ENCODE results near the gene GATAD2B.
"Not testable (repeated sequence)": the region's sequence is repeated elsewhere in the genome, so short reads cannot be mapped to it uniquely, and the experiment has no call there.

GRCh38 chr1:153844349-153844748, 78.4 kb downstream of the GATAD2B start:
- TF ChIP-seq POLR2A, POLR2AphosphoS5 (IDR thresholded peaks at IDR 0.05; ENCODE audit: low read depth, low read length): not testable (repeated sequence)
